Measurements from ENCODE around the gene TGM2. TPM values are rescaled to one million over a fixed set of nuclear protein-coding genes. Genes with fewer than 3 reads are reported as not detected.

TGM2 gene
- total RNA-seq, result 43.0 and 85.5 TPM in 2 replicates

DNA sequence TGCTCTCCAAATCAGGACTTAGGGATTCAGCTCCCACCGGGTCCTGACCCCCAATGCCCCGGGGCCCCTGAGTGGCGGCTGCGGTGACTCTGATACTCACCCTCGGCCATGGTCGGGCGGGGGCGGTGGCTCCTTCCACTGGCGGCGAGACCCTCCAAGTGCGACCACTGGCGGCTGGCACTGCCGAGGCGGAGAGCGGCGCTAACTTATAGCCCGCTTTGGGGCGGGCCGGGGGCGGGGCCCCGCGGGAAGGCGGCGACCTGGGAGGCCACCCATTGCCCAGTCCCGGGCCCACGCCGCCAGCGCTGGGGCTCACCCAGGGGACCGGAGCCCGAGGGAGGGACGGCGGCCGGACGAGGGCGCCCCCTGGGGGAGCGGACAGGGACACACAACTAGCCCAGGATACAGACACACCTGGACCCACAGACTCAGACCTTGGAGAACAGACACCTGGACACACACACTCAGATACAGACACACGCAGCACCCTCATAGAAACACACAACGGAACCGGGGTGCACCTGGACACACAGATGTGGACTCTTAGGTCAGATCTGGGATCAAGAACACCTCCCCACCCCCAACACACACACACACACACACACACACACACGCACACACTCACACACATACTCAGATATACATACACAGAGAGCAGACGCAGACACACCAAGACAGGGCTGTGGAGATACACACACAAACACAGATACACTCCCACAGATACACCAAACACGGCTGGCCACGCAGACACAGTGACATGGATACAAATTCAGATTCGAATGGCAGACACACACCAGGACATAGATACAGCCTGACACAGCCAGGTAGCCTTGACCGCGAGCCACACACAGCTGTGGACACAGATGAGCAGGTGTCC, at the start of gene TGM2:
TSS of gene TGM2 (minus strand) at position 182 of the 877 bp plus-strand sequence. CDS start at position 110, 72 bp downstream.

Other genes starting within 250 kb of the TGM2 start
- gene TTI1, start 131.8 kb downstream of the TGM2 start, total RNA-seq, result 7.6 and 11.8 TPM in 2 replicates
- 22.9 and 27.7 TPM in 2 replicates for gene RPRD1B, start 131.5 kb downstream of the TGM2 start, total RNA-seq
- gene KIAA1755, start 95.5 kb upstream of the TGM2 start, total RNA-seq, result under 0.01 and 0.32 TPM in 2 replicates
- not detected in 2 replicates for gene BPI, start 138.9 kb upstream of the TGM2 start, total RNA-seq
- 2.1 TPM in 1 of 2 replicates, not detected in the other for gene LBP, start 181.2 kb upstream of the TGM2 start, total RNA-seq